GM19239 (cell line): ENCODE data around the gene RNF145.

ENCODE experiments used
- DNase-seq: peaks from one replicate; pipeline ENCODE4 v3.0.0; 2011; ENCODE audit warnings: low spot score; ENCODE audit not compliant: insufficient read length
- FAIRE-seq: peaks from 2 replicates; lab custom pipeline; 2011; peaks lifted over from hg19 to GRCh38; lab: Jason Lieb, UNC

Gene RNF145

GRCh38 chr5:159220206-159220605 lies 10.9 kb upstream of the RNF145 start:
- DNase-seq = no peak
- FAIRE-seq = no peak

GRCh38 chr5:159218595-159219023 lies 9.3 kb upstream of the RNF145 start:
- DNase-seq (no peak), FAIRE-seq (no peak)

GRCh38 chr5:159217236-159217635 lies 7.9 kb upstream of the RNF145 start:
- DNase-seq (no peak), FAIRE-seq (no peak)

- FAIRE-seq = no peak
- DNase-seq = no peak
Measured at GRCh38 chr5:159216454-159216853, 7.1 kb upstream of the RNF145 start.

DNA sequence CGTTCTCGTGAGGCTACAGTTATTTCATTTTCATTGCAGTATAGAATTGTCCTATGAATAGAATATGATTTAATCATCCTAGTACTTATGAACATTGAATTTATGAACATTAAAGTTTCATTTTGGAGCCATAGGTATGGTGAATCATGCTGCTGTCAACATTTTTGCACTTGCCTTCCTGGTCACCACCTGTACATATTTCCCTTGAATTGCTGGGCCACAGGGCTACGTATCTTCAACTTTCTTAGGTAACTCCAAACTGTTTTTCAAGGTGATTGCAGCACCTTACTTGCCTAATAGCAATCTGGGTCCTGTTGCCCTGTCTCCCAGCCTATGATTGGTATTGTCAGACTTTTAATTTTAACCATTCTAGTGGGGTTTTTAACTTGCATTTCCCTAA lies 6.5 kb upstream of the RNF145 start:
- no peak for DNase-seq
- FAIRE-seq = no peak

- no peak for FAIRE-seq
- DNase-seq = no peak
Measured at GRCh38 chr5:159214486-159215271, 5.3 kb upstream of the RNF145 start.

DNA sequence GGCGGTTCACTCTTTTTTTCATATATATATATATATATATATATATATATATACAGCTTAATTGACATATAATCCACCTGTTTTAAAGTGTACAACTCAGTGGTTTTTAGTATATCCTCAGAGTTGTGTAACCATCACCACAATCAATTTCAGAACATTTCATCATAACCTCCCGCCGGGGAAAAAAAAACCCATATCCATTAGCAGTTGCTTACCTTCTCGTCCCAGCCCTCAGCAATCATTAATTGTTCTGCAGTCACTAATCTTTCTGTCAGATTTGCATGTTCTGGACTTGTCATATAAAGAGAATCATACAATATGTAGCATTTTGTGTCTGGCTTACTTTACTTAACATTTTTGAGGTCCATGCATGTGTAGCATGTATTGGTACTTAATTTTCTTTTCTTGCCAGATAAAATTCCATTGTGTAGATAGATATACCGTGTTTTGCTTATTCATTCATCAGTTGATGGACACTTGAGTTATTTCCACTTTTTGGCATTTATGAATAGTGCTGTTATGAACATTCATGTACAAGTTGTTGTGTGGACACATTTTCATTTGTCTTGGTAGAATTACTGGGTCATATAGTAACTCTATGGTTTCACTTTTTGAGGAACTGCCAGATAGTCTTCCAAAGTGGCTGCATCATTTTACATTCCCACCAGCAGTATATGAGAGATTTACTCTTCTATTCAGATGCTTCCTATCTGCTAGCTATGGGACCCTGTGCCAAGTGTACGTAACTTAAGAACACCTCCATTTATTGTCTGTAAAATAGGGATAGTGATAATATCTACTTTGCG lies 3.5 kb upstream of the RNF145 start:
- no peak for FAIRE-seq
- no peak for DNase-seq

DNA sequence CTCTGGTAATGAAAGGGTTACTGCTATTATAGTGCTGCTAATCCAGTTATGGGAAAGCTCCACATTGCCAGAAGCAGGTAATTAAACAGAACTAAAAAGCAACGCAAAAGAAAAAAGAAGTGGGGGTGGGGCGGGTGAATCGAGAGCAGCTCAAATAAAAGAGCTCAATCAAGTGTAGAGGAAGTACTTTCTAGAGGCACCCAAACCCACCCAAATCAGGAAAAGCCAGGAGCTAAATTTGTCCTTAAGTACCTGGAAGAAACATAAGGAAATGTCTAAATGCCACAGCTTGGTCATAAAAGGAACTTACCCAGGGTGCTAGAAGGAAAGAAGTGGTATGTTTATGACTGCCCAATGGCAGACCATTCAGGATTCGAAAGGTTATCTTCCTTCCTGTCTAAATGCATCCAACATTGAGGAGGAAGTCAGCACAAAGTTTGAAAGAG lies 2.4 kb upstream of the RNF145 start:
- DNase-seq (no peak), FAIRE-seq (no peak)

DNA sequence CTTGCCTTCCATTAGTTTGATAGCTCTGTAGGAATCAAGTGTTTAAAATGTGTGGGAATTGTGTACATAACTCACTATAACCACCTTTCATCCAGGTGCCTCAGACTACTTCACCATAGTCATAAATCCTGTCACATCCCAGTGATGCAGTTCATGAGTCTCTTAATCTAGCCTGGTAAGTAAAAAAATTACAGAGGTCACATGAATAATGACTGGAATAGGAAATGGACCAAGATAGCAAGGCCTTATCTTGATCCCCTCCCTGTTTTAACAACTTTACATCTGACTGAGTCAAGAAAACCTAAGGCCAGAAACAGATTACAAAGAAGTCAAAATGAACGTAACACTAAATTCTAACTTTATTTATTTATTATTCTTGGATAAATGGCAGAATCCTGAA lies 1.5 kb upstream of the RNF145 start:
- no peak for FAIRE-seq
- DNase-seq = no peak

DNA sequence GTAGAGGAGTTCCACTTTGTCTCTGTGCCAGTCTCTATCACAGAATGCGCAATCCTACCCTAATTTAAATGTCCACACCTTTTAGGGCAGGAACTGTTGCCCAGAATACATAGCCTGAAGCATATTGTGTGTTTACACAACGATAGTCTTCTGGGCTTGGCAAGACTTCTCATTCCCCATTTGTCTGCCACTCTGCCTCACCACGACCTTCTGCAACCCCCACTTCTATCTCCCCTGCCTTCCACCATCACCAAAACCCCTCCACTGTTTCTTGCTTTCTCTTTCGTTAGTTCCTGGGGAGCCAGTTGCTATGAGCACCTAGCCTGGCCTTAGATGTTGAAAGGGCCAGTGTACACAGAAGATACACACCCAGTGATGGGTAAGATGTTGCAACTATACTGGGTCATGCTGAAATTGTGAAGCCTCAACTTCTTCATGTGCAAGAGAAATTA lies 883 bp upstream of the RNF145 start:
- FAIRE-seq (peak; percentile 80), DNase-seq (peak; percentile 4)

GRCh38 chr5:159208514-159209437 lies 577 bp downstream of the RNF145 start:
- FAIRE-seq (peak; percentile 62), DNase-seq (no peak)

DNA sequence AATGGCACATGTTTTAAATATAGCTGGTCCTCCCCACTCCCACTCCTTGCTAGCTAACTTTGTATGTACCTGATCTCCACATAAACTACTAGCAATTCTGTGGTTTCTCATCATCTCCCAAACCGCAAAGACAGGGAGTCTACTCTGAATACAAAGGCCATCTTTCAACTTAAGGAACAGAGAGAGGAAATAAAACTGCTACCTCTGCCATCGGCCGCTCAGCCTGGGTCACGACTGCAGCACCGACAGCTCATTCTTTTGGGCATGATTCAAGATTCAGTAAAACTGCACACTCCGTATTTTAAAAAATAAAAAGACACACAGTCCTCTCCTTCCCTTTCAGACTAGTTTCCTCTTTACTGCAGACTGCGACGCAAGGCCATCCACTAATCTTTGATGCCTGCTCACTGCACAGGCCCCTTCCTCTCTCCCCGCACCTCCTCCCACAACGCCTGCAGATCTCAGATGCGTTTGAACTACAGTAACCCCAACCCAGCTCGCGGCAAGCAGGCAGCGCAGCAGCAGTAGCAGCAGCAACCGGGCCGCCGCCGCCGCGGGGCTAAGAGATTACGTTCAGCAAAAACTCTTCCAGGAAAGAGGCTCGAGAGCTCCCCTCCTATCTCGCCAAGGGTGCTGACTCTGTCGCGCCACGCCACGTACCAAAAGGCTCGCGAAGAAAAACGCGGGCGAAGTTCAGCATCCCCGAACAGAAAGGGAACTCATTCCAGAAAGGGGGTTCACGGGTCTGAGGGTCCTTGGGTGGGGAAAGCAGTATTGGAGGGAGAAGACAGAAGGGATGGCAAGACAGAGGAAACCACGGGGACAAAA lies 1.5 kb downstream of the RNF145 start:
- FAIRE-seq (peak; percentile 88), DNase-seq (peak; percentile 46)

- DNase-seq = no peak
- FAIRE-seq = no peak
Measured at GRCh38 chr5:159207222-159207685, 2.1 kb downstream of the RNF145 start.

DNA sequence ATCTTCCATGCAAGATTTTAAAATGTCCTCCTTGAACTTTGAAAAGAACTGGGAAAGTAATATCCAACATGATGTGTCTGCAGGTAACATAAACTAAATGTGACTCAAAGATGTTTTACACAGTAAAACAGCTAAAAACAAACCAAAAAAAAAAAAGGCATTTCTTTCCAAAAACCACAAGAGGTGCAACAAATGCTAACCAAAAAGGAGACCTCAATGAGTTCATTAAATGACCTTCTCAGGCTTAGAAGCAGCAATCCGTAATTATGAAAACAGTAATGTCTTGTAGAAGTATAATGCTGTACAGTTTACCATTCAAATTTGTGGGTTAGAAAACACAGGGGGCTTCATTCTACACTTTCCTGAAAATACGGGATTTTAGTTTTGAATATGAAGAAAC lies 2.5 kb downstream of the RNF145 start:
- FAIRE-seq (no peak), DNase-seq (no peak)

DNA sequence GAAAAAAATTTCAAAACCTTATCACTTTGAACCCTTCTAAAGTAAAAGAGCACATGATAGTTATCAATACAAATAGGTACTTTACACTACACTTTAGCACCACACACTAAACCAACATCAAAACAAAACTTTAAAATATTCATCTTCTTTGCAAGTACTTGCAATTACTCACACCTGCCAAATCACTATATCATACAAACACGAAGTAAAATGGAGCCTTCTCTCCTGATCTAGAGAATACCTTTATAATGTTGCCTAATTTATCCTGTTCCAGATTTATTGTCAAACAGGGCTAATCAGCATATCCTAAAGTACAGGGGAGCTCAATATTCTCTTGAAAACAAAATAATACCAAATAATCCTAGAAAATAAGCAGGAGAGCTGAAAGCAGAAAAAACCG lies 3.0 kb downstream of the RNF145 start:
- FAIRE-seq = no peak
- no peak for DNase-seq

- no peak for DNase-seq
- FAIRE-seq = no peak
Measured at GRCh38 chr5:159203351-159203750, 6.0 kb downstream of the RNF145 start.

DNA sequence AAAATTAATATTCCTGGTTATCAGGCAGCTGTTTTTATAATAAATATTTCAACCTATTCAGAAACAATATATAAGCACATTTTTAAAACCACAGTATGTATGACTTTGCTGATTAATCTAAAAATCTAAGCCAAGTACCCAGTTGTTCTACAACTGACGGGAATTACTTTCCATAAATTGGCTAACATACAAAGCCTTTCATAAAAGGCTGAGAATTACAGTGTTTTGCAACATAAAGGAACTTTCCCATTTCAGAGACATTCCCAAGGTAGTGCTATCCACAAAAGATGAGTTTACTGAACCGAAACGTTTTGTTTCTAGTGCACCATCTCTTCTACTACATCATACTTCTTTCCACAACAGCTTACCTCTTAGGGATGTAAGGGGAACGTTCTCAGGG lies 7.2 kb downstream of the RNF145 start:
- no peak for DNase-seq
- peak; percentile 35 for FAIRE-seq

DNA sequence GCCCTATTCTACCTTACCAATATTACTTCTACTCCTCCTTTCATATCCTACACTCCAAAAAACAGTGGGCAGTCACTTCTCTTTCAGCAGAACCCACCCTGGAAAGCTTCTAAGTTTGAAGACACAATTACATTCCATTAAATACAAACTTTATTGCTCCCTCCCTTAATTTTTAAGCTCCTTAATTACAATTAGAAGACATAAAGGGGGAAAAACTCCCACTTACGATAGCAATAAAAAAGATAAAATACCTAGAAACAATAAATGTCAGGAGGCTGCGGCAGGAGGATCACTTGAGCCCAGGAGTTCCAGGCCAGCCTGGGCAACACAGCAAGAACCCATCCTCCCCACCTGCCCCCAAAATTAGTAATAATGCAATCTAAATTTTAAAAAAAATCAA lies 9.6 kb downstream of the RNF145 start:
- DNase-seq (no peak), FAIRE-seq (no peak)

- DNase-seq (no peak), FAIRE-seq (peak; percentile 11)
Measured at GRCh38 chr5:159199225-159199624, 10.1 kb downstream of the RNF145 start.
